GM21717 (cell line): ENCODE results near the gene OVCA2.

Experiments used
- ATAC-seq: cut with Tn5 transposase; IDR thresholded peaks from one replicate; pipeline ENCODE4 v1.9.1; 2021; ENCODE audit warnings: mild to moderate bottlenecking, moderate library complexity; ENCODE audit not compliant: unreplicated experiment

Gene OVCA2

GRCh38 chr17:2082003-2082781 lies 40.4 kb downstream of the OVCA2 start:
- no peak for ATAC-seq

- ATAC-seq: no peak
These were observed 41.8 kb downstream of the OVCA2 start for GRCh38 chr17:2083613-2084035.

GRCh38 chr17:2084036-2084765 lies 42.4 kb downstream of the OVCA2 start:
- no peak for ATAC-seq

- no peak for ATAC-seq
These were observed 43.2 kb downstream of the OVCA2 start for GRCh38 chr17:2084766-2085647.

- ATAC-seq: no peak
These were observed 43.8 kb downstream of the OVCA2 start for GRCh38 chr17:2085648-2085949.

- no peak for ATAC-seq
These were observed 44.5 kb downstream of the OVCA2 start for GRCh38 chr17:2086306-2086705.

GRCh38 chr17:2087597-2088211 lies 45.9 kb downstream of the OVCA2 start:
- ATAC-seq: peak; percentile 29

GRCh38 chr17:2089021-2089422 lies 47.2 kb downstream of the OVCA2 start:
- peak; percentile 18 for ATAC-seq

- no peak for ATAC-seq
These were observed 48.4 kb downstream of the OVCA2 start for GRCh38 chr17:2090210-2090641.

GRCh38 chr17:2090804-2091534 lies 49.1 kb downstream of the OVCA2 start:
- ATAC-seq: no peak

- no peak for ATAC-seq
These were observed 50.4 kb downstream of the OVCA2 start for GRCh38 chr17:2092253-2092652.
